Vagina (tissue), 2 donors: ENCODE results near the gene ZNF418. TPM values are rescaled to one million over a fixed set of nuclear protein-coding genes. Genes with fewer than 3 reads are reported as not detected.
"Not testable (repeated sequence)": the region's sequence is repeated elsewhere in the genome, so short reads cannot be mapped to it uniquely, and the experiment has no call there.

ENCODE experiments used
- DNase-seq, 2 donors: peaks; one replicate each; pipeline ENCODE4 v3.0.0-alpha.2; 2017; ENCODE audit errors: extremely low spot score in 2 of 2
- H3K27ac ChIP-seq: fragments of 200-600 bp; sonication (generic); one replicate; pipeline ENCODE4 v1.5.1; 2019
- H3K27me3 ChIP-seq: fragments of 200-600 bp; sonication (generic); one replicate; pipeline ENCODE4 v1.5.1; 2019
- H3K36me3 ChIP-seq, 2 donors: fragments of 200-600 bp; sonication (generic); one replicate each; pipeline ENCODE4 v1.5.1; 2017 to 2019
- H3K4me1 ChIP-seq: fragments of 200-600 bp; sonication (generic); one replicate; pipeline ENCODE4 v1.5.1; 2019
- H3K4me3 ChIP-seq, 2 donors: fragments of 200-600 bp; sonication (generic); 1 replicate in 1 of 2; 2 replicates in 1 of 2; pipeline ENCODE4 v1.5.1; 2016 to 2019
- H3K9me3 ChIP-seq: fragments of 200-600 bp; sonication (generic); one replicate; pipeline ENCODE4 v1.5.1; 2019
- POLR2A ChIP-seq, 2 donors: fragments of 450-650 bp; IDR thresholded peaks; one replicate each; pipeline ENCODE4 v1.6.1; 2017; ENCODE audit warnings: antibody characterized with exemption in 2 of 2, mild to moderate bottlenecking in 2 of 2, moderate library complexity in 2 of 2
- POLR2AphosphoS5 ChIP-seq, 2 donors: sonication (generic); formaldehyde crosslinking; IDR thresholded peaks; one replicate each; pipeline ENCODE4 v1.9.0; 2017; ENCODE audit warnings: antibody characterized with exemption in 2 of 2, mild to moderate bottlenecking in 2 of 2, low read depth in 1 of 2; ENCODE audit not compliant: insufficient read depth in 1 of 2
- intact Hi-C: fragments of 100-400 bp; cut with DNase I; formaldehyde crosslinking; loops from one replicate; pipeline ENCODE4 v1.15.1; 2023
- total RNA-seq: library from RNA; depleted of rRNA; stranded (reverse); fragments of >200 nt; gene quantifications from one replicate; pipeline ENCODE4 v1.2.3, GENCODE V29; 2016
- TF ChIP-seq, protein P1 (sequence below), 3 experiments: fragments of 450-650 bp in 2 of 3; fragments of 200-600 bp in 1 of 3; sonication (generic) in 1 of 3; IDR thresholded peaks; one replicate each; pipeline ENCODE4 v1.5.1; 2017 to 2019; ENCODE audit warnings: antibody characterized with exemption in 3 of 3, mild to moderate bottlenecking in 2 of 3, moderate library complexity in 2 of 3

The ZNF418 gene
- total RNA-seq, 1 donor from 2014 or later = 3.2 TPM

DNA sequence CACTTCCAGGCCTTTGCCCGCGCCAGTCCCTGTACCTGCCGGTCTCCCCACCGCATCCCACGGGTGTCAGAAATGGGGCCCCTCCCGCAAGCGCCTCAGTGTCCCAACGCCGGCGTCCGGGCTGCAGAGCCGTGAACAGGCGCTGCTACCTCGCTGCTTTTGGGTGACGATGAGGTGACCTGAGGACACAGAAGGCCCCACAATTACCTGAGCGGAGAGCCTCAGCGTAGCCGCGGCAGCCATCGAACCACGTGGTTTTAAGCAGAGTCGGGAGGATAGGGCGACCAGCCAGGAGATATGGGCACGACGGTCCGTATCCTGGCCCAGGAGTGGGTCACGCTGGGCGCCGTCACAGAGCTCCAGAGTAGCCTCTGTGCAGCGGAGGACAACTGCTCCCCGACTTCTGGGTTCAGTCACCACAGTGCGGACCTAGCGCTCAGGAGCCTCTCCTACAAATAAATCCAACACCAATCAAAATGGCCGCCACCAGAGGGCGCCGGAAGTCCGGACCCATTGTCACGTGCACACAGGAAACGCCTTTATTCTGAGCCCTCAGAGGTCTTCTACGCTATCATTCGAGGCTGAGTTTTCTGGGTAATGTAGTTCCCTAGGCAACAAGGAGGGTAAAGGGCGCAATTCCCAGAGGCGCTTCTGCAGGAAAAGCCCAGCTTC is 46.5 kb downstream of the ZNF418 start, which contains the start of gene ZNF814:
Gene ZNF814, minus strand, starts transcription at position 478 of the 672 bp plus-strand sequence. Its CDS starts 235 bp downstream, at position 243.
- DNase-seq = no peak
- peak within 1 kb of the TSS; percentile 48 to 55 for H3K4me3 ChIP-seq
- H3K27me3 ChIP-seq = no peaks in the 10 kb centered on the region
- intact Hi-C loops = no loop called here
- H3K27ac ChIP-seq = no peak within 1 kb of the TSS
- H3K4me1 ChIP-seq = peaks cover 15% of the 10 kb centered on the region
- H3K36me3 ChIP-seq = peaks cover 0 to 16% of the 10 kb centered on the region in 2 donors
- TF ChIP-seq POLR2A (IDR thresholded peaks at IDR 0.05) (no peak), POLR2AphosphoS5 (IDR thresholded peaks at IDR 0.05; ENCODE audit: insufficient read depth in 1 of 2, low read depth in 1 of 2) (peak; percentile 58 to 77)
- TF ChIP-seq, protein P1, sequence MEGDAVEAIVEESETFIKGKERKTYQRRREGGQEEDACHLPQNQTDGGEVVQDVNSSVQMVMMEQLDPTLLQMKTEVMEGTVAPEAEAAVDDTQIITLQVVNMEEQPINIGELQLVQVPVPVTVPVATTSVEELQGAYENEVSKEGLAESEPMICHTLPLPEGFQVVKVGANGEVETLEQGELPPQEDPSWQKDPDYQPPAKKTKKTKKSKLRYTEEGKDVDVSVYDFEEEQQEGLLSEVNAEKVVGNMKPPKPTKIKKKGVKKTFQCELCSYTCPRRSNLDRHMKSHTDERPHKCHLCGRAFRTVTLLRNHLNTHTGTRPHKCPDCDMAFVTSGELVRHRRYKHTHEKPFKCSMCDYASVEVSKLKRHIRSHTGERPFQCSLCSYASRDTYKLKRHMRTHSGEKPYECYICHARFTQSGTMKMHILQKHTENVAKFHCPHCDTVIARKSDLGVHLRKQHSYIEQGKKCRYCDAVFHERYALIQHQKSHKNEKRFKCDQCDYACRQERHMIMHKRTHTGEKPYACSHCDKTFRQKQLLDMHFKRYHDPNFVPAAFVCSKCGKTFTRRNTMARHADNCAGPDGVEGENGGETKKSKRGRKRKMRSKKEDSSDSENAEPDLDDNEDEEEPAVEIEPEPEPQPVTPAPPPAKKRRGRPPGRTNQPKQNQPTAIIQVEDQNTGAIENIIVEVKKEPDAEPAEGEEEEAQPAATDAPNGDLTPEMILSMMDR (IDR thresholded peaks at IDR 0.05) = no peak
- peaks cover 7% of the 10 kb centered on the region for H3K9me3 ChIP-seq

DNA sequence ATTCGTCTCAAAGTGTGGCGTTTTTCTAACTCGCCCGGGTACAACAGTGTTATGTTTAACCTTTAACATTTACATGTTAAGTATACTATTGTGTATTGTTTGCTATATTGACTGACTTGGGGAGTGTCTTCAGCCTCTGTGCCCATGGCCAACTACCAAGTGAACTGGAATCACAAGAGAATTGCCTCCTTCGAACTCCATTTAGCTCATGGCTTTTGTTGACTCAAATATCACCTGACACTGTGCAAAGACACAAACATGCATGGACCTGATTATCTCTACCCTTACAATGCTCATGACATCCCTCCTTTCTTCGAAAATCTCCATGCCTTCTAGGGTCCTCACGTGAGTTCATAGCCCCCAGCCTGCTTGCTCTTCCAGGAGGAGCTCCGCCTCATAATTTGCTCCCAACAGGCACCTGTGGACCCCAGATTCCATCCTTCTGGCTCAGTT is 47.1 kb downstream of the ZNF418 start:
- H3K4me3 ChIP-seq = peak overlapping the region; percentile 48 to 55
- peaks cover 15% of the 10 kb centered on the region for H3K4me1 ChIP-seq
- peaks cover 0 to 16% of the 10 kb centered on the region in 2 donors for H3K36me3 ChIP-seq
- H3K9me3 ChIP-seq = peaks cover 7% of the 10 kb centered on the region
- H3K27ac ChIP-seq = no peak overlapping the region
- TF ChIP-seq, protein P1 (IDR thresholded peaks at IDR 0.05) = no peak
- no peak for TF ChIP-seq POLR2AphosphoS5 (IDR thresholded peaks at IDR 0.05; ENCODE audit: insufficient read depth in 1 of 2, low read depth in 1 of 2)
- TF ChIP-seq POLR2A (IDR thresholded peaks at IDR 0.05) = no peak
- DNase-seq = no peak
- no peaks in the 10 kb centered on the region for H3K27me3 ChIP-seq
- intact Hi-C loops = no loop called here

DNA sequence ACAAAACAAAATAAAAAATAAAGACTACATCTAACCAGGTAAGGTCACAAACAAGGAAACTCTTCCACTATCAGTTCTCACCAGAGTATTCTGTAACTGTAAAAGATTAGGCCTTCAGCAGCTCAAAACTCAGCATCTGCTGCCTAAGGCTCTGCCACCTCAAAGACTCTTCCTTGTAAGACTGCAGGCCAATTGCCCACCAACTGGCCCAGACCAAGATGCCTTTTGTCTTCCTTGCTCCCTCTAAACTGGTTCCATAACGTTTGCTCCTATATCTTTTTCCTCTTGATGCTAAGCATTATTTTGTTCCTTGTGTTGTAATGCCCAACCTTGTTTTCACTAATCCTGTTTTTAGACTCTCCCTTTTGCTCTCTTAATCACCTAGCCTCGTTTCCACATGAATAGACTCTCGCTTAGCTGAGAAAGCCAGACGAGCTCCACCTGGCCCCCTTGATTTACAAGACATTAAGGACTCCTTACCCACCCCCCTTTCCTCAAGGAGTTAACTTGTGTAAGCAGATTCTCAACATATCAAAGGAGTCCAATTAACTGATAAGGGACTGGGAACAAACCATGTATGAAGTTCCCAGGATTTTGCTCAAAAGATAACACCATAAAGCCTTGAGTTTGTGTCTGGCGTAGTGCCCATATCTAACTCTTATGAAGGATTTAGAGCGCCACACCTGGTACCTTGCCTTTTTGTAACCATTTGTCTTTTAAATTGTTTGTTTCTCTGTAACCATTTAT is 47.8 kb downstream of the ZNF418 start:
- no peak overlapping the region for H3K4me3 ChIP-seq
- no peaks in the 10 kb centered on the region for H3K27me3 ChIP-seq
- no peak for DNase-seq

DNA sequence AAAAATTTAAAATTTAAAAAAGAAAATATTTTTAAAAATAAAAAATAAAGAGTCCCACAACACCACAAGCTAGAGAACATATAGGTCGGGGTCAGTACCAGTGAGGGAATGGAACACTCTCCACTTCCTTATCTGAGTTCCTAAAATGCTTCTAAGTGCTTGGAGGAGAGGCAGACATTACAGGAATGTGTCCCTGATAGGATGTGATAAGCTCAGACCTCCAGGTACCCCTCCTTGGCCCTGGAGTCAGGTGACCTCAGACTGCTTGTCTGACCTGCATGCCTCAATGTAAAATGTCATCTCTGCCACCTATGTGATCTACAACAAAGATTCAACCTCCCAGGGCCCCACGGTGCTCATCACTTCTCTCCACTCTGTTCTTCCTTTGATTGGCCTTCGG is 49.2 kb downstream of the ZNF418 start:
- Histone ChIP-seq H3K9me3 (peaks cover 7% of the 10 kb centered on the region), H3K4me3 (no peak overlapping the region), H3K36me3 (peaks cover 0 to 16% of the 10 kb centered on the region in 2 donors), H3K27ac (no peak overlapping the region), H3K4me1 (peaks cover 15% of the 10 kb centered on the region), H3K27me3 (no peaks in the 10 kb centered on the region)
- DNase-seq = no peak
- intact Hi-C loops = no loop called here
- no peak for TF ChIP-seq POLR2A (IDR thresholded peaks at IDR 0.05)
- TF ChIP-seq, protein P1 (IDR thresholded peaks at IDR 0.05) = no peak
- TF ChIP-seq POLR2AphosphoS5 (IDR thresholded peaks at IDR 0.05; ENCODE audit: insufficient read depth in 1 of 2, low read depth in 1 of 2) = no peak

More for the DNA sequence above, 47.8 kb downstream of the ZNF418 start:
- Histone ChIP-seq H3K4me1 (peaks cover 15% of the 10 kb centered on the region), H3K9me3 (peaks cover 7% of the 10 kb centered on the region), H3K36me3 (peaks cover 0 to 16% of the 10 kb centered on the region in 2 donors), H3K27ac (no peak overlapping the region)
- no peak for TF ChIP-seq POLR2AphosphoS5 (IDR thresholded peaks at IDR 0.05; ENCODE audit: insufficient read depth in 1 of 2, low read depth in 1 of 2)
- TF ChIP-seq POLR2A (IDR thresholded peaks at IDR 0.05) = no peak
- TF ChIP-seq, protein P1 (IDR thresholded peaks at IDR 0.05) = no peak
- intact Hi-C loops = no loop called here

DNA sequence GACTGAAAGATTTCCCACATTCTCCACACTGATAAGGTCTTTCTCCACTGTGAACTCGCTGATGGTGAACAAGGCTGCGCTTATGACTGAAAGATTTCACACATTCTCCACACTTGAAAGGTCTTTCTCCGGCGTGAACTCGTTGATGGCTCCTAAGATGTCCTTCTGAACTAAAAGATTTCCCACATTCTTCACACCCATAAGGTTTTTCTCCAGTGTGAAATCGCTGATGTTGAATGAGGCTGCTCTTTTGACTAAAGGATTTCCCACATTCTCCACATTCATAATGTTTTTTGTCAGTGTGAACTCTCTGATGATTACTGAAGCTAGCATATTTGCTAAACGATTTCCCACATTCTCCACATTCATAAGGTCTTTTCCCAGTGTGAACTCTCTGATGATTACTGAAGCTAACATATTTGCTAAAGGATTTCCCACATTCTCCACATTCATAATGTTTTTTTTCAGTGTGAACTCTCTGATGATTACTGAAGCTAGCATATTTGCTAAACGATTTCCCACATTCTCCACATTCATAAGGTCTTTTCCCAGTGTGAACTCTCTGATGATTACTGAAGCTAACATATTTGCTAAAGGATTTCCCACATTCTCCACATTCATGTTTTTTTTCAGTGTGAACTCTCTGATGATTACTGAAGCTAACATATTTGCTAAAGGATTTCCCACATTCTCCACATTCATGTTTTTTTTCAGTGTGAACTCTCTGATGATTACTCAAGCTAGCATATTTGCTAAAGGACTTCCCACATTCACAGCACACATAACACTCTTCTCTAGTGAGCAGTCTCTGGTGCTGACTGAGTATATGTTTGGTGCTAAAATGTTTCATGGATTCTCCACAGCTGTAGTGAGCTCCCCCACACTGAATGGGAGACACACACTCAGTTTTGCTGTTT is 61.1 kb downstream of the ZNF418 start:
- H3K27ac ChIP-seq, H3K27me3 ChIP-seq, intact Hi-C loops, DNase-seq, H3K4me3 ChIP-seq, H3K4me1 ChIP-seq: not testable (repeated sequence)
- H3K9me3 ChIP-seq = peaks cover 45% of the 10 kb centered on the region
- peaks cover 0 to 27% of the 10 kb centered on the region in 2 donors for H3K36me3 ChIP-seq
